Progenitor cell of endocrine pancreas (in vitro differentiated cells): ENCODE data around the gene FIGNL2. TPM values are rescaled to one million over a fixed set of nuclear protein-coding genes. Genes with fewer than 3 reads are reported as not detected.
A peak's percentile ranks its signal among the peaks of the same experiment; 100 is the strongest.

Experiments
- DNase-seq: peaks from one replicate; pipeline ENCODE4 v3.0.0; 2021; ENCODE audit warnings: low spot score; ENCODE audit not compliant: unreplicated experiment
- H3K27ac Mint-ChIP-seq: 2 replicates; pipeline ENCODE4 v1.8.0; 2021; ENCODE audit warnings: mild to moderate bottlenecking, moderate library complexity, mixed read lengths
- H3K27me3 Mint-ChIP-seq: 2 replicates; pipeline ENCODE4 v1.8.0; 2021; ENCODE audit warnings: mixed read lengths
- H3K36me3 Mint-ChIP-seq: 2 replicates; pipeline ENCODE4 v1.8.0; 2022; ENCODE audit warnings: mixed read lengths; ENCODE audit not compliant: insufficient read depth
- H3K4me1 Mint-ChIP-seq: 2 replicates; pipeline ENCODE4 v1.8.0; 2021; ENCODE audit warnings: low read depth, mixed read lengths
- H3K4me3 Mint-ChIP-seq: 2 replicates; pipeline ENCODE4 v1.8.0; 2021; ENCODE audit warnings: low read depth, mild to moderate bottlenecking, moderate library complexity, mixed read lengths
- H3K9me3 Mint-ChIP-seq: 2 replicates; pipeline ENCODE4 v1.8.0; 2021; ENCODE audit warnings: low read depth, mixed read lengths
- long read RNA-seq: library from polyadenylated mRNA; unstranded; transcript quantifications from one replicate; pipeline ENCODE4 v2.0.0, GENCODE V29; 2020
- total RNA-seq: library from RNA; stranded (reverse); gene quantifications from 2 replicates; pipeline ENCODE4 v1.2.1, GENCODE V29; 2021
- TF ChIP-seq, protein P1 (sequence below): fragments of 200-600 bp; sonication (generic); IDR thresholded peaks from one replicate; pipeline ENCODE4 v1.5.0; 2021; ENCODE audit warnings: antibody characterized with exemption, mild to moderate bottlenecking; ENCODE audit not compliant: unreplicated experiment

The FIGNL2 gene, protein sequence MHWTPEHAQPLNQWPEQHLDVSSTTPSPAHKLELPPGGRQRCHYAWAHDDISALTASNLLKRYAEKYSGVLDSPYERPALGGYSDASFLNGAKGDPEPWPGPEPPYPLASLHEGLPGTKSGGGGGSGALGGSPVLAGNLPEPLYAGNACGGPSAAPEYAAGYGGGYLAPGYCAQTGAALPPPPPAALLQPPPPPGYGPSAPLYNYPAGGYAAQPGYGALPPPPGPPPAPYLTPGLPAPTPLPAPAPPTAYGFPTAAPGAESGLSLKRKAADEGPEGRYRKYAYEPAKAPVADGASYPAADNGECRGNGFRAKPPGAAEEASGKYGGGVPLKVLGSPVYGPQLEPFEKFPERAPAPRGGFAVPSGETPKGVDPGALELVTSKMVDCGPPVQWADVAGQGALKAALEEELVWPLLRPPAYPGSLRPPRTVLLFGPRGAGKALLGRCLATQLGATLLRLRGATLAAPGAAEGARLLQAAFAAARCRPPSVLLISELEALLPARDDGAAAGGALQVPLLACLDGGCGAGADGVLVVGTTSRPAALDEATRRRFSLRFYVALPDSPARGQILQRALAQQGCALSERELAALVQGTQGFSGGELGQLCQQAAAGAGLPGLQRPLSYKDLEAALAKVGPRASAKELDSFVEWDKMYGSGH
- 44.5 and 46.7 TPM in 2 replicates for total RNA-seq
- long read RNA-seq, partial matches to known transcripts, result 0 of 2 reads
- long read RNA-seq, other reads (novel, unspliced or antisense), result 2 of 2 reads

DNA sequence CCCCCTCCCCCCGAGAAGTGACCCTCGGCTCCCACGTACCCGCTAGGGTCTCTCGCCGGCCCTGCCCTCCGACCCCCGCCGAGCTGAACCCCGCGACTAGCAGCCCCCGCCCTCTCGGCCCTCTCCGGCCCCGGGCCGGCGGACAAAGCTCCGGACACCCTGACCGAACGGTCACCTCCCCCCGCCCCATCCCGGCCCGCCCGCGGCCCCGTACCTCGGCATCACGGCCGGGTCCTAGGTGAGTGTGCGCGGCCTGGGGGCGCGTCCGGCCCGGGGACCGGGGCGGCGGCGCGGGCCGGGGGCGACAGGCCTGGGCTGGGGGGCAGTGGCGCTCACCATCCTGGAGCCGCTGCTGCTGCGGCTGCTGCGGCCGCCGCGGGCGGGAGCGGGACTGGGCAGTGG lies at the start of gene FIGNL2:
Gene FIGNL2 (minus strand): TSS at position 393 of the 402 bp plus-strand sequence. CDS start 26,305 bp downstream, outside the sequence.
- peak; percentile 45 for DNase-seq
- no peaks in the 10 kb centered on the region for H3K9me3 Mint-ChIP-seq
- peak within 1 kb of the TSS; percentile 90 for H3K27ac Mint-ChIP-seq
- H3K27me3 Mint-ChIP-seq, result no peaks in the 10 kb centered on the region
- H3K4me3 Mint-ChIP-seq, result peak within 1 kb of the TSS; percentile 87
- peaks cover 35% of the 10 kb centered on the region for H3K4me1 Mint-ChIP-seq
- peaks cover 4% of the 10 kb centered on the region for H3K36me3 Mint-ChIP-seq
- TF ChIP-seq, protein P1, sequence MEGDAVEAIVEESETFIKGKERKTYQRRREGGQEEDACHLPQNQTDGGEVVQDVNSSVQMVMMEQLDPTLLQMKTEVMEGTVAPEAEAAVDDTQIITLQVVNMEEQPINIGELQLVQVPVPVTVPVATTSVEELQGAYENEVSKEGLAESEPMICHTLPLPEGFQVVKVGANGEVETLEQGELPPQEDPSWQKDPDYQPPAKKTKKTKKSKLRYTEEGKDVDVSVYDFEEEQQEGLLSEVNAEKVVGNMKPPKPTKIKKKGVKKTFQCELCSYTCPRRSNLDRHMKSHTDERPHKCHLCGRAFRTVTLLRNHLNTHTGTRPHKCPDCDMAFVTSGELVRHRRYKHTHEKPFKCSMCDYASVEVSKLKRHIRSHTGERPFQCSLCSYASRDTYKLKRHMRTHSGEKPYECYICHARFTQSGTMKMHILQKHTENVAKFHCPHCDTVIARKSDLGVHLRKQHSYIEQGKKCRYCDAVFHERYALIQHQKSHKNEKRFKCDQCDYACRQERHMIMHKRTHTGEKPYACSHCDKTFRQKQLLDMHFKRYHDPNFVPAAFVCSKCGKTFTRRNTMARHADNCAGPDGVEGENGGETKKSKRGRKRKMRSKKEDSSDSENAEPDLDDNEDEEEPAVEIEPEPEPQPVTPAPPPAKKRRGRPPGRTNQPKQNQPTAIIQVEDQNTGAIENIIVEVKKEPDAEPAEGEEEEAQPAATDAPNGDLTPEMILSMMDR, result no peak

DNA sequence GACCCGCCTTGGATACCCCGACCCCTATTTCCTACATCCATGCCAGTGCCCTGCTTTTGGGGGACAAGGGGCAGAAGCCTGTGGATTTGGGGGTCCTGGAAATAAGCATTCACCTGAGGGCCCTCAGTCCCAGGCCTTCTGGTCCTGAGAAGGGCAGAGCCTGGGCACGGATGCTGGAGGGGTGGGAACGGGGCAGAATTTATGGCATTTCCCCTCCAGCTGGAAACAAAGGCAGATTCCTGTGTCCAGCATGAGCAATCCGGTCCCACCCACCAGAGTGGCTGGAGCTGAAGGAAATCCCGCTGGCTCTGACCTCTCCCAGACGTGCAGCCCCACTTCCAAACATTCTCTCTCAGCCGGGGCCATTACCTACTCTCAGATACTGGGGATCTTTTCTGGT lies 48.7 kb upstream of the FIGNL2 start:
- no peaks in the 10 kb centered on the region for H3K9me3 Mint-ChIP-seq
- TF ChIP-seq, protein P1, result no peak
- H3K27me3 Mint-ChIP-seq, result peaks cover 16% of the 10 kb centered on the region
- H3K36me3 Mint-ChIP-seq, result no peaks in the 10 kb centered on the region
- no peaks in the 10 kb centered on the region for H3K4me1 Mint-ChIP-seq
- DNase-seq, result no peak
- H3K4me3 Mint-ChIP-seq, result no peak overlapping the region
- H3K27ac Mint-ChIP-seq, result no peak overlapping the region

DNA sequence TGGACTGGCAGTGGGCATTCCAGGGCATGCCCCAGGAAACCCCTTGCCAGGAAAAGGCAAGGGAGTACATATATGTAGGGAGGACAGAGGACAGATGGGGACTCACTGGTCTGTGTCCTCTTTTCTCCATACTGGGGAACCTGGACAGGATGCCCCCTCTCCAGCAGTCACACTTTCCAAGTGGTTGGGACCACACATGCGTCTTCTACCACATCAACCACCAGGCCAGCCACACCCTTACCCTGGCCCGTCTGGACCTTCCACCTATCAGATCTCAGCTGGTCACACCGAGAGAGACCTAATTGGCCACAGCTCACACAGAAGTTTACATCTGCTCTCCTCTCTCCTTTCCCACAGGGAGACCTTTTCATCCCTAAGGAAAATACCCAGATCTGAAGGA lies 47.7 kb upstream of the FIGNL2 start:
- Mint-ChIP-seq H3K4me1 (peaks cover 4% of the 10 kb centered on the region), H3K36me3 (no peaks in the 10 kb centered on the region), H3K4me3 (no peak overlapping the region), H3K27me3 (peaks cover 14% of the 10 kb centered on the region), H3K27ac (no peak overlapping the region), H3K9me3 (no peaks in the 10 kb centered on the region)
- no peak for DNase-seq
- TF ChIP-seq, protein P1, result no peak

DNA sequence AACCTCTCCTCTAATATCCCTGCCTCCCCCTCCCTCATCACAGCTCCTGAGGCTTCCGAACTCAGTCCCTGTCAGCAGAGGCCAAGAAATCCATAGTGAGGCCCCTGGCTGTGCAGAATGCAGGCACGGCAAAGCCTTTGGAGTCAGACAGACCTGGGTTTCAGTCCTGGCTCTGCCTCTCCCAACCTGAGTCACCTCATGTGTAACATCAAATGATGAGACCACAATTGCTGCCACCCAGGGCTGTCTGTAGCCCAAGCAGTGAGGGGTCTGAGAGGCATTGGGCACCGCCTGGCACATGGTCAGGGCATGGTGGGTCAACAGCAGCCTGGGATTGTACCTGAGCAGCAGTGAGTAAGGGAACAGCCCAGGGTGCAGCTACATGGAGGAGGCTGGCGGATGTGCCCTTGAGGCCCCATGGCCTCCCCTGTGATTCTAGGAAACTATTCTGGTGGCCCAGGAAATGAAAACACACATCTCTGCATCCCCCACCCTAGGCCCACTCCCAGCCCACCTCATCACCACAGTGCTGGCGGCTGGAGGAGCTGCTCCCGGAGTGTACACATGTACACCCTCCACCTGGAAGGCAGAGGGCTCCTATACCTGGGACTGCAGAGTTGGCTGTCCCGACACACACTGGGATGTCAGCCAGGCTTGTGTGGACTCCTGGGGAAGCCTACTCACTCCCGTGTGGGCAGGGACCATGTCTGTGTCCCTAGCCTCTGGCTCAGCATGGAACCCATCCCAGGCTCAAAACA lies 47.0 kb upstream of the FIGNL2 start:
- H3K36me3 Mint-ChIP-seq, result no peaks in the 10 kb centered on the region
- H3K9me3 Mint-ChIP-seq, result no peaks in the 10 kb centered on the region
- H3K27ac Mint-ChIP-seq, result no peak overlapping the region
- peaks cover 7% of the 10 kb centered on the region for H3K4me1 Mint-ChIP-seq
- TF ChIP-seq, protein P1, result no peak
- no peak for DNase-seq
- peaks cover 14% of the 10 kb centered on the region for H3K27me3 Mint-ChIP-seq
- no peak overlapping the region for H3K4me3 Mint-ChIP-seq

DNA sequence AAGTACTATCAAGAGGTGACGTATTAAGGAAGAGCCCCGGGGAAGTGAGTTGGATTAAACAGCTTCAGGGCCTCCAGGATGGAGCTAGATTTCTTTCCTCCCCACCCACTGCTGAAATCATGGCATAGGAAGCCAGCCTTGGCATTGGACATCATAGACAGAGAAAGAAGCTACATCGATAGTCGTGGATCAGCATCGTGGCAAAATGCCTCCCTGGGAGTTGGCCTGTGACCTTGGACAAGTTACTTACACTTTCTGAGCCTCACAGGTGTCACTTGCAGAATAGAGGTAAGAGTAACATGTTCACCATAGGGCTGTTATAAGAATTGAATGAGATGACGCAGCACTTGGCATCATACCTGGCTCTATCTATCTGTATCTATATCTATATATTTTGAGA lies 45.3 kb upstream of the FIGNL2 start:
- Mint-ChIP-seq H3K4me1 (peaks cover 7% of the 10 kb centered on the region), H3K9me3 (no peaks in the 10 kb centered on the region), H3K27me3 (peaks cover 19% of the 10 kb centered on the region), H3K36me3 (no peaks in the 10 kb centered on the region), H3K4me3 (no peak overlapping the region), H3K27ac (no peak overlapping the region)
- TF ChIP-seq, protein P1, result no peak
- no peak for DNase-seq
